PC-9 (cell line): ENCODE data around the gene PLS3.

Experiments
- EZH2 ChIP-seq: fragments of 200-600 bp; sonication (generic); IDR thresholded peaks from 2 replicates; pipeline ENCODE4 v1.8.0; 2017; ENCODE audit warnings: antibody characterized with exemption, low read depth
- TF ChIP-seq, protein P1 (sequence below): fragments of 200-600 bp; sonication (generic); conservative IDR thresholded peaks from 2 replicates; pipeline ENCODE4 v1.6.1; 2017; ENCODE audit warnings: mixed run types, antibody characterized with exemption, mild to moderate bottlenecking, moderate library complexity

GRCh38 chrX:115584696-115585095 lies 23.7 kb downstream of the PLS3 start:
- TF ChIP-seq, protein P1, sequence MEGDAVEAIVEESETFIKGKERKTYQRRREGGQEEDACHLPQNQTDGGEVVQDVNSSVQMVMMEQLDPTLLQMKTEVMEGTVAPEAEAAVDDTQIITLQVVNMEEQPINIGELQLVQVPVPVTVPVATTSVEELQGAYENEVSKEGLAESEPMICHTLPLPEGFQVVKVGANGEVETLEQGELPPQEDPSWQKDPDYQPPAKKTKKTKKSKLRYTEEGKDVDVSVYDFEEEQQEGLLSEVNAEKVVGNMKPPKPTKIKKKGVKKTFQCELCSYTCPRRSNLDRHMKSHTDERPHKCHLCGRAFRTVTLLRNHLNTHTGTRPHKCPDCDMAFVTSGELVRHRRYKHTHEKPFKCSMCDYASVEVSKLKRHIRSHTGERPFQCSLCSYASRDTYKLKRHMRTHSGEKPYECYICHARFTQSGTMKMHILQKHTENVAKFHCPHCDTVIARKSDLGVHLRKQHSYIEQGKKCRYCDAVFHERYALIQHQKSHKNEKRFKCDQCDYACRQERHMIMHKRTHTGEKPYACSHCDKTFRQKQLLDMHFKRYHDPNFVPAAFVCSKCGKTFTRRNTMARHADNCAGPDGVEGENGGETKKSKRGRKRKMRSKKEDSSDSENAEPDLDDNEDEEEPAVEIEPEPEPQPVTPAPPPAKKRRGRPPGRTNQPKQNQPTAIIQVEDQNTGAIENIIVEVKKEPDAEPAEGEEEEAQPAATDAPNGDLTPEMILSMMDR = no peak
- no peak for TF ChIP-seq EZH2
